Right lobe of liver (tissue), 4 donors: ENCODE data around the gene INPP5D.

Experiments used
- CTCF ChIP-seq, 4 donors: fragments of 200-600 bp in 3 of 4; fragments of 450-650 bp in 1 of 4; IDR thresholded peaks; one replicate each; pipeline versions ENCODE4 v1.5.1 to v1.8.0; 2016 to 2022; ENCODE audit warnings: antibody characterized with exemption in 4 of 4, mild to moderate bottlenecking in 2 of 4
- POLR2A ChIP-seq: fragments of 450-650 bp; IDR thresholded peaks from one replicate; pipeline ENCODE4 v1.6.1; 2017; ENCODE audit warnings: antibody characterized with exemption, mild to moderate bottlenecking
- donor health status: DM: no; HTN: no; CAD: no.
- donor health status: DM: no; HTN: no; CAD: no.
- donor health status: DM: no; HTN: yes; CAD: no.

DNA sequence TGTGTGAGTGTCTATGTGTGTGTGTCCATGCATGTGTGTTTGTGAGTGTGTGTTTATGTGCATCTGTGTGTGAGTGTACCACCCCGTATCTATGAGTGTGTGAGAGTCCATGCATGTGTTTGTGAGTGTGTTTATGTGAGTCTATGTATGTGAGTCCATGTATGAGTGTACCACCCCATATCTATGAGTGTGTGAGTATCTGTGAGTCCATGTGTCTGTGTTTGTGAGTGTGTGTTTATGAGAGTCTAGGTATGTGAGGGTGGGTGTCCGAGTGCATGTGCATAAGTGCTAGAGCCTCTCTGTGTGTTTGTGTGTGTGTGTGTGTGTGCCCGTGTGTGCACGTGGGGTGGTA lies 105.4 kb downstream of the INPP5D start:
- TF ChIP-seq CTCF (IDR thresholded peaks at IDR 0.05) (no peak), POLR2A (no peak)
